Neuron (in vitro differentiated cells): ENCODE measurements around the gene ZNF219.
A peak's percentile ranks its signal among the peaks of the same experiment; 100 is the strongest.

Experiments used
- H2AFZ ChIP-seq: one replicate; pipeline ENCODE4 v1.6.1; 2013; ENCODE audit warnings: low read depth, mild to moderate bottlenecking, inconsistent platforms, low read length, moderate library complexity
- H3K27me3 ChIP-seq: one replicate; pipeline ENCODE4 v1.6.1; 2013; ENCODE audit warnings: low read length; ENCODE audit not compliant: insufficient read depth
- H3K36me3 ChIP-seq: one replicate; pipeline ENCODE4 v1.6.1; 2013; ENCODE audit warnings: low read length; ENCODE audit not compliant: insufficient read depth
- H3K4me1 ChIP-seq: one replicate; pipeline ENCODE4 v1.6.1; 2013; ENCODE audit warnings: low read length; ENCODE audit not compliant: insufficient read depth
- H3K4me3 ChIP-seq: 2 replicates; pipeline ENCODE4 v1.5.1; 2013; ENCODE audit warnings: mild to moderate bottlenecking, low read length, moderate library complexity
- H3K9me3 ChIP-seq: one replicate; pipeline ENCODE4 v1.6.1; 2013; ENCODE audit warnings: low read length

Gene ZNF219

GRCh38 chr14:21097636-21098075 lies 799 bp downstream of the ZNF219 start:
- Histone ChIP-seq H2AFZ (no peak overlapping the region), H3K4me1 (peaks cover 55% of the 10 kb centered on the region), H3K36me3 (peaks cover 8% of the 10 kb centered on the region), H3K9me3 (no peaks in the 10 kb centered on the region), H3K27me3 (no peaks in the 10 kb centered on the region), H3K4me3 (peak overlapping the region; percentile 71)

GRCh38 chr14:21096978-21097635 lies 1.3 kb downstream of the ZNF219 start:
- Histone ChIP-seq H3K36me3 (peaks cover 13% of the 10 kb centered on the region), H3K9me3 (no peaks in the 10 kb centered on the region), H3K4me3 (peak overlapping the region; percentile 71), H2AFZ (no peak overlapping the region), H3K4me1 (peaks cover 52% of the 10 kb centered on the region), H3K27me3 (no peaks in the 10 kb centered on the region)

- peak overlapping the region; percentile 71 for H3K4me3 ChIP-seq
Observed at GRCh38 chr14:21096438-21096837, 2.0 kb downstream of the ZNF219 start.

GRCh38 chr14:21095430-21096205 lies 2.8 kb downstream of the ZNF219 start:
- peak overlapping the region; percentile 5 for H3K4me3 ChIP-seq
- H3K36me3 ChIP-seq: peaks cover 28% of the 10 kb centered on the region
- H3K4me1 ChIP-seq: peaks cover 52% of the 10 kb centered on the region

More at GRCh38 chr14:21096438-21096837, 2.0 kb downstream of the ZNF219 start:
- no peaks in the 10 kb centered on the region for H3K27me3 ChIP-seq
- no peaks in the 10 kb centered on the region for H3K9me3 ChIP-seq
- H2AFZ ChIP-seq: no peak overlapping the region
- H3K4me1 ChIP-seq: peaks cover 52% of the 10 kb centered on the region
- peaks cover 20% of the 10 kb centered on the region for H3K36me3 ChIP-seq

GRCh38 chr14:21093769-21094681 lies 4.4 kb downstream of the ZNF219 start:
- Histone ChIP-seq H3K4me1 (peaks cover 42% of the 10 kb centered on the region), H3K27me3 (no peaks in the 10 kb centered on the region), H3K9me3 (no peaks in the 10 kb centered on the region), H3K4me3 (peak overlapping the region; percentile 37), H3K36me3 (peaks cover 42% of the 10 kb centered on the region), H2AFZ (no peak overlapping the region)

More at GRCh38 chr14:21095430-21096205, 2.8 kb downstream of the ZNF219 start:
- no peaks in the 10 kb centered on the region for H3K27me3 ChIP-seq
- H3K9me3 ChIP-seq: no peaks in the 10 kb centered on the region
- H2AFZ ChIP-seq: no peak overlapping the region

- H3K9me3 ChIP-seq: no peaks in the 10 kb centered on the region
- H3K4me3 ChIP-seq: no peak overlapping the region
- H3K36me3 ChIP-seq: peaks cover 48% of the 10 kb centered on the region
- no peak overlapping the region for H2AFZ ChIP-seq
- H3K4me1 ChIP-seq: peaks cover 46% of the 10 kb centered on the region
- no peaks in the 10 kb centered on the region for H3K27me3 ChIP-seq
Observed at GRCh38 chr14:21093018-21093417, 5.4 kb downstream of the ZNF219 start.

- peaks cover 50% of the 10 kb centered on the region for H3K4me1 ChIP-seq
- no peak overlapping the region for H2AFZ ChIP-seq
- H3K9me3 ChIP-seq: no peaks in the 10 kb centered on the region
Observed at GRCh38 chr14:21092273-21093011, 6.0 kb downstream of the ZNF219 start.

GRCh38 chr14:21091821-21092272 lies 6.6 kb downstream of the ZNF219 start:
- Histone ChIP-seq H2AFZ (no peak overlapping the region), H3K4me1 (peaks cover 50% of the 10 kb centered on the region), H3K9me3 (no peaks in the 10 kb centered on the region), H3K36me3 (peaks cover 50% of the 10 kb centered on the region), H3K27me3 (no peaks in the 10 kb centered on the region), H3K4me3 (no peak overlapping the region)

More at GRCh38 chr14:21092273-21093011, 6.0 kb downstream of the ZNF219 start:
- Histone ChIP-seq H3K4me3 (no peak overlapping the region), H3K27me3 (no peaks in the 10 kb centered on the region), H3K36me3 (peaks cover 48% of the 10 kb centered on the region)

GRCh38 chr14:21090940-21091663 lies 7.4 kb downstream of the ZNF219 start:
- H3K4me1 ChIP-seq: peaks cover 46% of the 10 kb centered on the region
- no peaks in the 10 kb centered on the region for H3K27me3 ChIP-seq
- peaks cover 56% of the 10 kb centered on the region for H3K36me3 ChIP-seq
- H3K9me3 ChIP-seq: no peaks in the 10 kb centered on the region
- no peak overlapping the region for H2AFZ ChIP-seq
- H3K4me3 ChIP-seq: no peak overlapping the region

GRCh38 chr14:21090194-21090939 lies 8.1 kb downstream of the ZNF219 start:
- peaks cover 64% of the 10 kb centered on the region for H3K36me3 ChIP-seq

GRCh38 chr14:21089877-21090193 lies 8.6 kb downstream of the ZNF219 start:
- H3K4me3 ChIP-seq: no peak overlapping the region
- H3K9me3 ChIP-seq: no peaks in the 10 kb centered on the region
- peaks cover 33% of the 10 kb centered on the region for H3K4me1 ChIP-seq
- H3K27me3 ChIP-seq: no peaks in the 10 kb centered on the region
- peaks cover 69% of the 10 kb centered on the region for H3K36me3 ChIP-seq
- no peak overlapping the region for H2AFZ ChIP-seq

More at GRCh38 chr14:21090194-21090939, 8.1 kb downstream of the ZNF219 start:
- H3K4me3 ChIP-seq: no peak overlapping the region
- no peak overlapping the region for H2AFZ ChIP-seq
- H3K4me1 ChIP-seq: peaks cover 39% of the 10 kb centered on the region
- H3K9me3 ChIP-seq: no peaks in the 10 kb centered on the region
- no peaks in the 10 kb centered on the region for H3K27me3 ChIP-seq
